ENCODE data around the gene PDXK. TPM values are rescaled to one million over a fixed set of nuclear protein-coding genes. Genes with fewer than 3 reads are reported as not detected.

The PDXK gene
- total and polyA plus RNA-seq, 2 donors (not counting 3 experiments of a cell fraction or from before 2014, with no cell fraction given), result 44.2 to 59.1 TPM

- no TSS peak for BruUV-seq (replicated peaks)
Measured at GRCh38 chr21:43772425-43772821, 53.5 kb downstream of the PDXK start.

GRCh38 chr21:43774163-43774562 is 55.2 kb downstream of the PDXK start:
- DNase-seq (ENCODE audit: low read depth, low spot score) (no peak), FAIRE-seq (no peak)
- no peak overlapping the region for H3K4me2 ChIP-seq (ENCODE audit: insufficient read depth, low read length)
- H3K4me1 ChIP-seq (ENCODE audit: control insufficient read depth, extremely low read depth, insufficient read depth, low read length), result peaks cover 12% of the 10 kb centered on the region
- TF ChIP-seq CTCF (IDR thresholded peaks at IDR 0.05; ENCODE audit: extremely low read depth in 1 of 2, insufficient read depth in 1 of 2, low read depth in 1 of 2, low read length in 2 of 2) (no peak), JUN (IDR thresholded peaks at IDR 0.05; ENCODE audit: borderline replicate concordance, insufficient read depth, insufficient read length, low read depth) (no peak), POLR2A (IDR thresholded peaks at IDR 0.05; ENCODE audit: low read depth, low read length) (no peak), MYC (IDR thresholded peaks at IDR 0.05; ENCODE audit: low read depth, low read length) (no peak), POLR2AphosphoS5 (IDR thresholded peaks at IDR 0.05; ENCODE audit: insufficient read depth, low read depth, low read length) (no peak), FOS (IDR thresholded peaks at IDR 0.05; ENCODE audit: borderline replicate concordance, insufficient read depth, low read length) (no peak), EZH2 (IDR thresholded peaks at IDR 0.05; ENCODE audit: borderline replicate concordance, low read depth, low read length, severe bottlenecking) (no peak), GATA2 (IDR thresholded peaks at IDR 0.05; ENCODE audit: insufficient read depth, insufficient read length, low read depth, low read length) (no peak), MAX (IDR thresholded peaks at IDR 0.05; ENCODE audit: insufficient read depth, insufficient read length) (no peak)
- no TSS peak for BruUV-seq (replicated peaks)
- H3K4me3 ChIP-seq (replicated peaks in 1 of 3; ENCODE audit: insufficient read depth in 1 of 3, low read depth in 1 of 3, low read length in 3 of 3), result no peak overlapping the region
- no peaks in the 10 kb centered on the region for H3K9me3 ChIP-seq (replicated peaks; ENCODE audit: control insufficient read depth, insufficient read depth, low read length)
- POLR2A ChIA-PET, result no interaction called here
- H4K20me1 ChIP-seq (replicated peaks; ENCODE audit: control insufficient read depth, extremely low read depth, insufficient read depth, low read length), result no peaks in the 10 kb centered on the region
- H3K27me3 ChIP-seq (ENCODE audit: control insufficient read depth in 2 of 2, insufficient read depth in 2 of 2, low read length in 2 of 2), result peaks cover 2% of the 10 kb centered on the region in 2 experiments
- CTCF ChIA-PET, result no interaction called here
- dilution Hi-C loops (cut with MboI; ENCODE audit: extremely low pct_ligation_motif_present, low sequenced_read_pairs) (no loop called here), intact Hi-C loops (cut with micrococcal nuclease) (loop anchor here (10.0 kb wide), 1 partner anchor 109 kb away; no protein-coding TSS in a partner anchor)
- no peaks in the 10 kb centered on the region for H3K9me1 ChIP-seq (replicated peaks; ENCODE audit: control insufficient read depth, extremely low read depth, insufficient read depth, low read length)
- H3K79me2 ChIP-seq (ENCODE audit: control insufficient read depth, insufficient read depth, low read length), result peaks cover 18% of the 10 kb centered on the region
- no peak overlapping the region for H3K9ac ChIP-seq (replicated peaks; ENCODE audit: extremely low read depth, insufficient read depth, low read length)
- H2AFZ ChIP-seq (ENCODE audit: low read depth, low read length), result no peak overlapping the region
- H3K27ac ChIP-seq (ENCODE audit: insufficient read depth, low read depth, low read length), result no peak overlapping the region
- H3K36me3 ChIP-seq (ENCODE audit: control insufficient read depth in 2 of 2, extremely low read depth in 1 of 2, insufficient read depth in 2 of 2, low read length in 2 of 2), result peaks cover 3 to 10% of the 10 kb centered on the region in 2 experiments

More at GRCh38 chr21:43772425-43772821, 53.5 kb downstream of the PDXK start:
- H3K79me2 ChIP-seq (ENCODE audit: control insufficient read depth, insufficient read depth, low read length), result peaks cover 18% of the 10 kb centered on the region
- H4K20me1 ChIP-seq (replicated peaks; ENCODE audit: control insufficient read depth, extremely low read depth, insufficient read depth, low read length), result no peaks in the 10 kb centered on the region
- no peaks in the 10 kb centered on the region for H3K9me3 ChIP-seq (replicated peaks; ENCODE audit: control insufficient read depth, insufficient read depth, low read length)
- H3K27me3 ChIP-seq (ENCODE audit: control insufficient read depth in 2 of 2, insufficient read depth in 2 of 2, low read length in 2 of 2), result no peaks in the 10 kb centered on the region
- H3K9ac ChIP-seq (replicated peaks; ENCODE audit: extremely low read depth, insufficient read depth, low read length), result no peak overlapping the region
- FAIRE-seq (no peak), DNase-seq (ENCODE audit: low read depth, low spot score) (no peak)
- ChIA-PET POLR2A (no interaction called here), CTCF (no interaction called here)
- no peak overlapping the region for H3K4me3 ChIP-seq (replicated peaks in 1 of 3; ENCODE audit: insufficient read depth in 1 of 3, low read depth in 1 of 3, low read length in 3 of 3)
- intact Hi-C loops (cut with micrococcal nuclease) (loop anchor here (10.0 kb wide), 1 partner anchor 108 kb away; no protein-coding TSS in a partner anchor), dilution Hi-C loops (cut with MboI; ENCODE audit: extremely low pct_ligation_motif_present, low sequenced_read_pairs) (no loop called here)
- H3K36me3 ChIP-seq (ENCODE audit: control insufficient read depth in 2 of 2, extremely low read depth in 1 of 2, insufficient read depth in 2 of 2, low read length in 2 of 2), result peaks cover 3 to 10% of the 10 kb centered on the region in 2 experiments
- peaks cover 17% of the 10 kb centered on the region for H3K4me1 ChIP-seq (ENCODE audit: control insufficient read depth, extremely low read depth, insufficient read depth, low read length)
- H3K9me1 ChIP-seq (replicated peaks; ENCODE audit: control insufficient read depth, extremely low read depth, insufficient read depth, low read length), result no peaks in the 10 kb centered on the region
- H3K4me2 ChIP-seq (ENCODE audit: insufficient read depth, low read length), result no peak overlapping the region
- H3K27ac ChIP-seq (ENCODE audit: insufficient read depth, low read depth, low read length), result no peak overlapping the region
- H2AFZ ChIP-seq (ENCODE audit: low read depth, low read length), result no peak overlapping the region
- TF ChIP-seq MYC (IDR thresholded peaks at IDR 0.05; ENCODE audit: low read depth, low read length), result no peak

Measured in endothelial cell of umbilical vein (primary cell).